Astrocyte of the spinal cord (primary cell): ENCODE results near the gene AHNAK2.
"Not testable (repeated sequence)": the region's sequence is repeated elsewhere in the genome, so short reads cannot be mapped to it uniquely, and the experiment has no call there.

ENCODE experiments used
- DNase-seq: peaks from one replicate; pipeline ENCODE4 v3.0.0; 2011; ENCODE audit warnings: low read depth, low spot score
- H3K4me3 ChIP-seq: 2 replicates; pipeline ENCODE4 v1.5.1; 2011; ENCODE audit warnings: low read depth, mild to moderate bottlenecking, low read length, moderate library complexity
- CTCF ChIP-seq: IDR thresholded peaks from 2 replicates; pipeline ENCODE4 v1.5.1; 2012; ENCODE audit warnings: low read depth, mild to moderate bottlenecking, low read length, inconsistent platforms
- in situ Hi-C: cut with HindIII; loops from 2 replicates; pipeline ENCODE4 v1.10.0; 2017; ENCODE audit warnings: low sequenced_read_pairs

Gene AHNAK2

DNA sequence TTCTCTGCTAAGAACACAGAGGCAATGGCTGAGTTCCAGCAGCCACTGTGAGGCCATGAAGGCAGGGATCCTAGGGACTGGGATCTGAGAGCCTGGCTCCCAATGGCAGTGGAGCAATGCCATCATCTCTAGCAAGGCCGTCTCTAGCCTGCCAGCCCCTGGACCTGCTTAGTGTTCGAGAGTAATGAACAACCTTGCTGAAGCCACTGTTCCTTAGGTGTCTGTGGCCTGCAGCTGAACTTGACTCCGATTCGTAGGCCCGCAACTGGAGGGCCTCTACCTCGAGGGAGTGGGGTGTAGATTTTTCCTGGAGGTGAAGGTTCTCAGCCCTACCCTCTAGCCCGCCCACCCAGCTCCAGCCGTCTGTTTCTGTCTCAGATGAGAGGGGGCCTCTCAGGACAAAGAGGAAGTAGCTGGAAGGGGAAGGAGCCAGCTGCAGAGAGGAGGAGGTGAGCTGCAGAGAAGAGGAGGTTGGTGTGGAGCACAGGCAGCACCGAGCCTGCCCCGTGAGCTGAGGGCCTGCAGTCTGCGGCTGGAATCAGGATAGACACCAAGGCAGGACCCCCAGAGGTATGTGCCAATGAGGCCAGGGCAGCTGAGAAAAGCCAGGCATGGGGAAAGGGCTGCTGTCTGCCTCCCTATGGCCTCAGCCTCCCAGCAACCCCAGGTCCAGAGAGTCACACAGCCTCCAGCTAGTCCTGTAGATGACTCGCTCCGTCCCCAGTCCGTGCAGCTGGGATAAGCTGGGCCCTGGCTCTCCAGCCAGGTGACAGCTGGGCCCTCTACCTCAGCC lies 53.6 kb downstream of the AHNAK2 start, which contains the start of gene PLD4:
PLD4 (plus strand) TSS at position 459 of the 793 bp plus-strand sequence. CDS start 2,262 bp downstream, outside the sequence.
- DNase-seq, result no peak
- in situ Hi-C loops, result no loop called here
- H3K4me3 ChIP-seq, result no peak within 1 kb of the TSS
- no peak for TF ChIP-seq CTCF

DNA sequence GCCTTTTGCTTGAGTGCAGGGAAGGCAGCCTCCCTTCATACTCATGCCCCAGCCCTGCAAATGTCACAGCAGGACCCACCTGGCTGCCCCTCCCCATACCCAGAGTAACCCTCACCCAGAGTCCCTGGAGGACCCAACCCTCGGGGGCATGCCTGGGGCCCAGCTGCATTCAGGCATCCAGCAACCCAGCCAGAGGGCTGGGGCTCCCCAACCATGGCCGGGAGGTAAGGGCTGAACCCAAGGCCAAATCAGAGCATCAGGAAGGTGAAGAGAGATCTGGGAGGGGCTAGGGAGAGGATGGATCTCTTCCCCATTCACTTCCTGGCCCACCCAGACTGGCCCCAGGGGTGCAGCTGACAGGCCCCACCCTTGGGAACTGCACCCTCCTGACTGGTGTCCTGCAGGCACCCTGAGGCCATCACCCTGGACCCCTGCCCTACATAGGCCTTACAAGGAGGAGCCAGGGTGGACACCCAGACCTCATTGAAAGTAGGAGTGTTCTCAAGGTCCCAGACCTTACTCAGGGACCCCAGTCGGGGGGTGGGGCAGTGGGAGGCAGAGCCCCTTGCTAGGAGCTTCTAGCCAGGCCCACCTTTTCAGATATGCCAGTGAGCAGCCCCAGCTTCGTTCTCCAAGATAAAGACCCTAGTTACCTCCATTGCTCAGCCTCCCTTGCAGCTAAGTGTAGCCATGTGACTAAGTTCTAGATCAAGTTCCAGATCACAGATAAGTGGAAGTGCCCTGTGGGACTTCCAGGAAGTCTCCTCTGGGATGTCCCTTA lies 54.3 kb downstream of the AHNAK2 start:
- no peak for TF ChIP-seq CTCF
- in situ Hi-C loops, result no loop called here
- DNase-seq, result no peak
- no peak overlapping the region for H3K4me3 ChIP-seq

DNA sequence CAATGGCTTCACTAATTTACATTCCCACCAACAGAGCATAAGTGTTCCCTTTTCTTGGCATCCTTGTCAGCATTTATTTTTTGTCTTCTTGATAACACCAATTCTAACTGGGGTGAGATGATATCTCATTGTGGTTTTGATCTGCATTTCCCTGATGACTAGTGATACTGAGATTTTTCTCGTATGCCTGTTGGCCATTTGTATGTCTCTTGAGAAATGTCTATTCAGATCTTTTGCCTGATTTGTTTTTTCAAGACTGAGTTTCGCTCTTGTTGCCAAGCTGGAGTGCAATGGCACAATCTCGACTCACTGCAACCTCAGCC lies 58.2 kb downstream of the AHNAK2 start:
- no peak for TF ChIP-seq CTCF
- H3K4me3 ChIP-seq, result no peak overlapping the region
- in situ Hi-C loops, result no loop called here
- no peak for DNase-seq

- in situ Hi-C loops, H3K4me3 ChIP-seq, DNase-seq: not testable (repeated sequence)
Observed at GRCh38 chr14:104919152-104919992, 58.8 kb downstream of the AHNAK2 start.

DNA sequence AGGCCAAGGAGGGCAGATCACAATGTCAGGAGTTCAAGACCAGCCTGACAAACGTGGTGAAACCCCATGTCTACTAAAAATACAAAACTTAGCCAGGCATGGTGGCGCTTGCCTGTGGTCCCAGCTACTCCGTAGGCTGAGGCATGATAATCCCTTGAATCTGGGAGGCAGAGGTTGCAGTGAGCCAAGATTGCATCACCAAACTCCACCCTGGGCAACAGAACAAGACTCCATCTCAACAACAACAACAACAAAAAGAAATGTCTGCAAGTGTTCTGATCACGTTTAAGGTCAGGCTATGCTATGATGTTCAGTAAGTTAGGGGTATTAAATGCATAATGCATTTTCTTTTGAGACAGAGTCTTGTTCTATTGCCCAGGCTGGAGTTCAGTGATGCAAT lies 60.2 kb downstream of the AHNAK2 start:
- H3K4me3 ChIP-seq, result no peak overlapping the region
- no peak for TF ChIP-seq CTCF
- no peak for DNase-seq
- in situ Hi-C loops, result no loop called here

- no peak overlapping the region for H3K4me3 ChIP-seq
- in situ Hi-C loops, result no loop called here
- DNase-seq, result no peak
- no peak for TF ChIP-seq CTCF
Observed at GRCh38 chr14:104917116-104917515, 61.1 kb downstream of the AHNAK2 start.
